Endothelial cell of umbilical vein (primary cell): ENCODE results near the gene LNX2. TPM values are rescaled to one million over a fixed set of nuclear protein-coding genes. Genes with fewer than 3 reads are reported as not detected.

Experiments
- BruUV-seq: library from RNA; stranded (reverse); fragments of 400-500 nt; replicated peaks from 2 replicates; lab custom pipeline; 2021; lab: Mats Ljungman, UMichigan
- CTCF ChIA-PET: fragments of 300-600, 350-600 bp; sonication (Branson Sonifier 250); formaldehyde crosslinking; loops from one replicate; lab custom pipeline; 2021; ENCODE audit warnings: antibody characterized with exemption, inconsistent platforms; lab: Charles Lee
- POLR2A ChIA-PET: fragments of 300-600, 350-600 bp; sonication (Branson Sonifier 250); formaldehyde crosslinking; loops from one replicate; lab custom pipeline; 2021; ENCODE audit warnings: antibody characterized with exemption, inconsistent platforms; lab: Charles Lee
- DNase-seq: peaks from one replicate; pipeline ENCODE4 v3.0.0-alpha.2; 2011; ENCODE audit warnings: low read depth, low spot score
- FAIRE-seq: peaks from 2 replicates; lab custom pipeline; 2011; peaks lifted over from hg19 to GRCh38; lab: Jason Lieb, UNC
- H2AFZ ChIP-seq: 2 replicates; pipeline ENCODE4 v1.6.0; 2012; ENCODE audit warnings: low read depth, low read length, control low read depth, inconsistent platforms
- H3K27ac ChIP-seq: 2 replicates; pipeline ENCODE4 v1.5.1; 2011; ENCODE audit warnings: low read depth, mild to moderate bottlenecking, control low read depth, low read length, moderate library complexity; ENCODE audit not compliant: insufficient read depth
- H3K27me3 ChIP-seq, 2 experiments: 2 replicates each; pipeline versions ENCODE4 v1.6.0 to v1.6.1; 2011; ENCODE audit warnings: low read length in 2 of 2, mixed read lengths in 1 of 2; ENCODE audit not compliant: control insufficient read depth in 2 of 2, insufficient read depth in 2 of 2
- H3K36me3 ChIP-seq, 2 experiments: 2 replicates in 1 of 2; 3 replicates in 1 of 2; pipeline ENCODE4 v1.5.1; 2011; ENCODE audit warnings: low read length in 2 of 2, mild to moderate bottlenecking in 1 of 2, moderate library complexity in 1 of 2; ENCODE audit not compliant: control insufficient read depth in 2 of 2, insufficient read depth in 2 of 2; ENCODE audit errors: extremely low read depth in 1 of 2
- H3K4me1 ChIP-seq: 3 replicates; pipeline ENCODE4 v1.5.1; 2011; ENCODE audit warnings: mild to moderate bottlenecking, low read length; ENCODE audit not compliant: control insufficient read depth, insufficient read depth; ENCODE audit errors: extremely low read depth
- H3K4me2 ChIP-seq: 2 replicates; pipeline ENCODE4 v1.6.1; 2011; ENCODE audit warnings: low read length, control low read depth, mixed read lengths; ENCODE audit not compliant: insufficient read depth
- H3K4me3 ChIP-seq, 3 experiments: fragments of 200-600 bp in 1 of 3; sonication (generic), shearing (Covaris generic) in 1 of 3; replicated peaks in 1 of 3; 2 replicates each; pipeline ENCODE4 v1.5.1; 2011 to 2016; ENCODE audit warnings: control low read depth in 3 of 3, low read length in 3 of 3, mild to moderate bottlenecking in 2 of 3, inconsistent platforms in 1 of 3, low read depth in 1 of 3, moderate library complexity in 1 of 3; ENCODE audit not compliant: insufficient read depth in 1 of 3
- H3K79me2 ChIP-seq: 2 replicates; pipeline ENCODE4 v1.6.0; 2012; ENCODE audit warnings: low read length, inconsistent platforms; ENCODE audit not compliant: control insufficient read depth, insufficient read depth
- H3K9ac ChIP-seq: replicated peaks from 2 replicates; pipeline ENCODE3; 2011; ENCODE audit warnings: low read length, control low read depth; ENCODE audit not compliant: insufficient read depth; ENCODE audit errors: extremely low read depth
- H3K9me1 ChIP-seq: replicated peaks from 3 replicates; pipeline ENCODE4 v1.6.0; 2011; ENCODE audit warnings: mild to moderate bottlenecking, low read length; ENCODE audit not compliant: control insufficient read depth, insufficient read depth; ENCODE audit errors: extremely low read depth
- H3K9me3 ChIP-seq: replicated peaks from 2 replicates; pipeline ENCODE4 v1.5.1; 2012; ENCODE audit warnings: low read length, inconsistent platforms; ENCODE audit not compliant: control insufficient read depth, insufficient read depth
- H4K20me1 ChIP-seq: replicated peaks from 2 replicates; pipeline ENCODE3; 2011; ENCODE audit warnings: mild to moderate bottlenecking, low read length; ENCODE audit not compliant: control insufficient read depth, insufficient read depth; ENCODE audit errors: extremely low read depth
- CTCF ChIP-seq, 2 donors: IDR thresholded peaks; 1 replicate in 1 of 2; 2 replicates in 1 of 2; pipeline ENCODE4 v1.5.1; 2011; ENCODE audit warnings: low read length in 2 of 2, mild to moderate bottlenecking in 2 of 2, moderate library complexity in 2 of 2, control low read depth in 1 of 2, inconsistent platforms in 1 of 2, low read depth in 1 of 2; ENCODE audit not compliant: insufficient read depth in 1 of 2; ENCODE audit errors: extremely low read depth in 1 of 2
- EZH2 ChIP-seq: IDR thresholded peaks from 2 replicates; pipeline ENCODE4 v1.6.1; 2012; ENCODE audit warnings: borderline replicate concordance, low read depth, mild to moderate bottlenecking, moderate library complexity, low read length, inconsistent platforms; ENCODE audit not compliant: severe bottlenecking
- FOS ChIP-seq: IDR thresholded peaks from 2 replicates; pipeline ENCODE4 v1.6.1; 2011; ENCODE audit warnings: mild to moderate bottlenecking, low read length, moderate library complexity, borderline replicate concordance; ENCODE audit not compliant: insufficient read depth
- GATA2 ChIP-seq: IDR thresholded peaks from 2 replicates; pipeline ENCODE4 v1.7.0; 2011; ENCODE audit warnings: low read depth, mild to moderate bottlenecking, moderate library complexity, mixed read lengths, low read length; ENCODE audit not compliant: insufficient read length, insufficient read depth
- JUN ChIP-seq: IDR thresholded peaks from 2 replicates; pipeline ENCODE4 v1.6.1; 2011; ENCODE audit warnings: borderline replicate concordance, low read depth; ENCODE audit not compliant: insufficient read length, insufficient read depth
- MYC ChIP-seq: IDR thresholded peaks from one replicate; pipeline ENCODE4 v1.6.1; 2011; ENCODE audit warnings: mild to moderate bottlenecking, low read depth, low read length
- POLR2A ChIP-seq: IDR thresholded peaks from 2 replicates; pipeline ENCODE4 v1.6.1; 2012; ENCODE audit warnings: low read depth, mild to moderate bottlenecking, control low read depth, low read length
- POLR2AphosphoS5 ChIP-seq: IDR thresholded peaks from 2 replicates; pipeline ENCODE4 v1.6.1; 2012; ENCODE audit warnings: low read depth, mild to moderate bottlenecking, control low read depth, low read length, moderate library complexity; ENCODE audit not compliant: insufficient read depth
- dilution Hi-C: fragments of 300-500 bp; cut with MboI; formaldehyde crosslinking; loops from one replicate; pipeline ENCODE4 v1.15.0; 2019; ENCODE audit warnings: low sequenced_read_pairs; ENCODE audit not compliant: extremely low pct_ligation_motif_present
- intact Hi-C: fragments of 100-400 bp; cut with micrococcal nuclease; formaldehyde crosslinking; loops from one replicate; pipeline ENCODE4 v1.10.0; 2022
- polyA plus RNA-seq, 4 experiments: library from polyadenylated mRNA; depleted of rRNA in 3 of 4; stranded (reverse) in 3 of 4; unstranded in 1 of 4; fragments of >200 nt; gene quantifications; 2 replicates each; pipeline versions ENCODE4 v1.2.1 to v1.2.3, GENCODE V29; 2011 to 2012; ENCODE audit warnings: missing spikeins in 1 of 4
- total RNA-seq: library from RNA; stranded (reverse); gene quantifications from 2 replicates; pipeline ENCODE4 v1.2.3, GENCODE V29; 2021
- TF ChIP-seq, protein P1 (sequence below): IDR thresholded peaks from 2 replicates; pipeline ENCODE4 v1.6.1; 2011; ENCODE audit not compliant: insufficient read depth, insufficient read length

Gene LNX2
- total and polyA plus RNA-seq, 2 donors (not counting 3 experiments of a cell fraction or from before 2014, with no cell fraction given): 7.0 to 9.1 TPM

DNA sequence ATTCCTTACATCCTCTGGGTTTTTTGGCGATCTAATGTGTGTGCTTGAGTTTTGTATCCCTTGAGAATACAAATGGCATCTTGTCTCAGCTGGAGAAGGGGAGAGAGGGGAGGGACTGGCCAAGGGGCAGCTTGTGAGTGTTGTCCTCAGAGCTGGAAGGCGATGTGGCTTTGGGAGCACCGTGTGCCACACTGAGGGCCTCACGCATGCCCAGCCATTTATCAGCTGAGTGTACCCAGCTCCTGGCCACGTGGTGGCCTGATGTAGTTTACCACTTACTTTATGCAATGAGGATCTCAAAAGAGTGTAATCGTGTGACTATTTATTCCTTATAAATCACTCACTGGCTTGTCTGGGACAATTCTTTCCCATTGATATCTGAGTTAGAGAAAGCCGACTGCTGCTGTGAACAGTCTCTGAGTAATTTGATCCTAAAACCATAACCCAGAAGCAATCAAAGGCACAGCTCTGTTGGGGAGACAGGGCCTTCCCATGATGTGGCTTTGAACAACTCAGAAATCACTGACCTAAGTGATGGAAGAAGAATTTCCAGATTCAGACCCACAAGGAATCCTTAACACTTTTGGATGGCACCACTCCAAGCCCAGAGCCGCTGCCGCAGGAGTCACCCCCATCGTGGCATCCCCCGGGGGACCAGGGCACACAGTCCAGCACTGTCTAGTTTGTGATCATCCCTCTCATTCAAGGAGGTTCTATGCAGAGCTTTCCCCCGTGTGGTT is 116.0 kb downstream of the LNX2 start:
- TF ChIP-seq POLR2A (no peak), JUN (no peak), MYC (no peak), FOS (no peak), CTCF (IDR thresholded peaks at IDR 0.05; ENCODE audit: extremely low read depth in 1 of 2, insufficient read depth in 1 of 2, low read depth in 1 of 2, low read length in 2 of 2) (no peak), GATA2 (no peak), EZH2 (no peak), POLR2AphosphoS5 (no peak)
- TF ChIP-seq, protein P1, sequence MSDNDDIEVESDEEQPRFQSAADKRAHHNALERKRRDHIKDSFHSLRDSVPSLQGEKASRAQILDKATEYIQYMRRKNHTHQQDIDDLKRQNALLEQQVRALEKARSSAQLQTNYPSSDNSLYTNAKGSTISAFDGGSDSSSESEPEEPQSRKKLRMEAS: no peak
- Histone ChIP-seq H4K20me1 (no peaks in the 10 kb centered on the region), H3K9me3 (no peaks in the 10 kb centered on the region), H3K9me1 (no peaks in the 10 kb centered on the region), H3K4me3 (no peak overlapping the region), H3K36me3 (no peaks in the 10 kb centered on the region), H3K9ac (no peak overlapping the region), H3K79me2 (no peaks in the 10 kb centered on the region), H3K4me2 (no peak overlapping the region), H2AFZ (no peak overlapping the region), H3K27ac (no peak overlapping the region), H3K27me3 (peaks cover 5 to 9% of the 10 kb centered on the region in 2 experiments), H3K4me1 (no peaks in the 10 kb centered on the region)
- dilution Hi-C loops (no loop called here), intact Hi-C loops (no loop called here)
- CTCF ChIA-PET: no interaction called here
- FAIRE-seq: no peak
- POLR2A ChIA-PET: no interaction called here
- no TSS peak for BruUV-seq
- no peak for DNase-seq
